Measurements from ENCODE around the gene CTU2.

The CTU2 gene

DNA sequence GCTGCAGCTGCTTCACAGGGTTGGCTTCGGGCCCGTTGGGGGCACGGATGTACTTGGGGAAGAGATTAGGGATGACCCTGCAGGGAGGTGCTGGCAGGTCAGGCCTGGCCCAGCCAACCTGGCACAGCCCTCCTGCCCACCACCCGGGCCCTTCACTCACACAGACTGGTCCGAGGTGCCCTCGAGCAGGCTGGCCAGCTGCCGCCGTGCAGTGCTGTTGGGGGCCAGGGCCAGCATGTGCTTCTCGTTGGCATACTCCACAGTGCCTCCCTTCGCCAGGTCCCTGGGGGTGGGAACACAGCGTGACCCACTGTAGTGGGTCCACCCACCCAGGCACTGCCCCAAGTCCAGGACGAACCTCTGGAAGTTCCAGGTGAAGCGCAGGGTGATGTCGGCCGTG, 9.9 kb downstream of the CTU2 start:
- no peaks in the 10 kb centered on the region for H3K4me1 ChIP-seq (ENCODE audit: control insufficient read depth, insufficient read depth, low read length, poor library complexity, severe bottlenecking)
- no peak overlapping the region for H3K4me3 ChIP-seq (ENCODE audit: extremely low read depth, insufficient read depth, low read length, poor library complexity, severe bottlenecking)
- H3K27ac ChIP-seq (ENCODE audit: low read depth, low read length, severe bottlenecking) = no peak overlapping the region
- WGBS, 2 experiments (ENCODE audit: insufficient coverage in 2 of 2) = 95 to 98% methylated on average over 12 of the region's 15 CpGs
- H3K36me3 ChIP-seq (ENCODE audit: control insufficient read depth, insufficient read depth, low read length) = peaks cover 74% of the 10 kb centered on the region
- no peaks in the 10 kb centered on the region for H3K9me3 ChIP-seq (ENCODE audit: control insufficient read depth, low read length)

DNA sequence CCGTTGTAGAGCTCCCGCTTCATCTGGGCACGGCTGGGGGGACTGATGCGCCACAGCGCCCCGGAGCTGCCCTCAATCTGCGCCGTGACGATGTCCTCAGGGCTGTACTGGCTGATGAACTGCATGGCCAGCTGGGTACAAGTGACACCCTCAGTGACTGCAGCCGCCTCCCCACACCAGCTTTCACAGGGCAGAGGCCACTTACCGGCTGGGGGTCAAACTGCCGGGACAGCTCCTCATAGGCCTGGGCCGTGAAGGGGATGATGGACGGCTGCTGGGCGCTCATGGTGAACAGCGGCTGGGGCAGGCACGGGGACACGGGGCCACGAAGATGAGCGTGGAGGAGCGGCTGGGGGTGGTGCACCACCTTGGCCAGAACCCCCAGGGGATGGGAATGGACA, 10.3 kb downstream of the CTU2 start:
- Histone ChIP-seq H3K36me3 (ENCODE audit: control insufficient read depth, insufficient read depth, low read length) (peaks cover 77% of the 10 kb centered on the region), H3K4me3 (ENCODE audit: extremely low read depth, insufficient read depth, low read length, poor library complexity, severe bottlenecking) (no peak overlapping the region), H3K27ac (ENCODE audit: low read depth, low read length, severe bottlenecking) (no peak overlapping the region), H3K9me3 (ENCODE audit: control insufficient read depth, low read length) (no peaks in the 10 kb centered on the region), H3K4me1 (ENCODE audit: control insufficient read depth, insufficient read depth, low read length, poor library complexity, severe bottlenecking) (no peaks in the 10 kb centered on the region)
- 94 to 98% methylated on average over 20 to 21 of the region's 21 CpGs for WGBS, 2 experiments (ENCODE audit: insufficient coverage in 2 of 2)

DNA sequence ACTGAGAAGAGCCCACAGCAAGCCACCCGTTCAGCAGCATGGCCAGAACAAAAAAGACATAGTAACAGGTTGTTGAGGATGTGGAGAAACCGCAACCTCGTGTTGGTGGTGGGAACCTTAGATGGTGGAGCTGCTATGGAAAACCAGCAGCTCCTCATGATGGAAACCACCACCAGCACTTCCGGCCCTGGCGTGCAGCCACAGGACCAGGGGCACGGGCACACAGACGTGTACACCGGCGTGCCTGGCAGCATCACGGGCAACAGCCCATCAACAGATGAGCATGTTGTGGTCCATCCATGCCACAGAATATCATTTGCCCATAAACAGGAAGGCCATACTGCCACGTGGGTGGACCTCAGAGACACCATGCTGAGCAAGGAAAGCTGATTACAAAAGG, 11.9 kb downstream of the CTU2 start:
- 97 to 98% methylated on average over 9 to 10 of the region's 11 CpGs for WGBS, 2 experiments (ENCODE audit: insufficient coverage in 2 of 2)
- no peak overlapping the region for H3K4me3 ChIP-seq (ENCODE audit: extremely low read depth, insufficient read depth, low read length, poor library complexity, severe bottlenecking)
- H3K9me3 ChIP-seq (ENCODE audit: control insufficient read depth, low read length) = no peaks in the 10 kb centered on the region
- H3K36me3 ChIP-seq (ENCODE audit: control insufficient read depth, insufficient read depth, low read length) = peaks cover 87% of the 10 kb centered on the region
- H3K4me1 ChIP-seq (ENCODE audit: control insufficient read depth, insufficient read depth, low read length, poor library complexity, severe bottlenecking) = no peaks in the 10 kb centered on the region
- H3K27ac ChIP-seq (ENCODE audit: low read depth, low read length, severe bottlenecking) = no peak overlapping the region

DNA sequence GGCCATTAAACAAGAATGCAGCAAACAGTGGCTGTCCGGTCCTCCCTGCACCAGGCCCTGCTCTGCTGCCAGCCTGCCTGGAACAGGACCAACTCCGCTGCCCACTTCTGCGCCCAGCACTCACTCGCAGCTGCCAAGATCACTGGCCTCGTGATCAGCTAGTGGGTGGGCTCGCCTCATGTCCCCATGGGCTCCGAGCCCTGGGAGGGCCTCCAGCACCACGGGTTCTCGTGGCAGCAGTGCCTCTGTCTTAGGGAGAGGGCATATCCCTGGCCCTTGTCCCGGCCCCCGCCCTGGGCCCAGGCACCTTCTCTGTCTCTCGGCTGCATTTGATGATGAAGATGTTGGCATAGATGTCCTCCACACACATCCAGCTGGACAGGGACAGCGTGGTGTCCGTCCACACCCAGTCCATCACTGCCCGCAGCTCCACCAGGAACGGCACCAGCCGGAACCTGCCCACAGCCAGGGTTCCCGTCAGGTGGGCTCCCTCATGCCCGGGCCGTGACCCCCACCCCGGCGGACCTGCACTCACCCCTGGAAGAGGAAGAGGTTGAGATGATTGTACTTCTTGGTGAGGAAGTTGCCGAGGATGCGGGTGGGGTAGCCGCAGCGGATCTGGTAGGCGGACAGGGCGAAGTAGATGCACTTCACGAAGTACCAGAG, 13.1 kb downstream of the CTU2 start:
- no peak overlapping the region for H3K4me3 ChIP-seq (ENCODE audit: extremely low read depth, insufficient read depth, low read length, poor library complexity, severe bottlenecking)
- H3K4me1 ChIP-seq (ENCODE audit: control insufficient read depth, insufficient read depth, low read length, poor library complexity, severe bottlenecking) = no peaks in the 10 kb centered on the region
- 98% methylated on average over 27 to 29 of the region's 29 CpGs for WGBS, 2 experiments (ENCODE audit: insufficient coverage in 2 of 2)
- no peaks in the 10 kb centered on the region for H3K9me3 ChIP-seq (ENCODE audit: control insufficient read depth, low read length)
- H3K27ac ChIP-seq (ENCODE audit: low read depth, low read length, severe bottlenecking) = no peak overlapping the region
- H3K36me3 ChIP-seq (ENCODE audit: control insufficient read depth, insufficient read depth, low read length) = peaks cover 86% of the 10 kb centered on the region

DNA sequence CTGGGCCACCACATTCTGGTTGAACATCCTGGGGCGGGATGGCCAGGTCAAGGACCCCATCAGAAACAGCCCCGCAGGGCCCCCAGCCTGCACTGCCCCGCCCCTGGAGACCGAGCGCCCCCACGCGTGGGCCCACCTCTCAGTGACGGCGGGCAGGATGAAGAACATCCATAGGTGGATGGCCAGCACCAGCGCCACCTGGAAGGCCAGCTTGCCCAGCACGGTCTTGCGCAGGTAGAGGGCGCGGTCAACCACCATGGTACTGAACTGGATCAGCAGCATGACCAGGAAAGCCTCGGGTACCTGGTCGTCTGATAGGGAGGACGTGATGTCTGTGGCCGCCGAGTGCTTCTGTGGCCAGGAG, 13.6 kb downstream of the CTU2 start:
- Histone ChIP-seq H3K36me3 (ENCODE audit: control insufficient read depth, insufficient read depth, low read length) (peaks cover 88% of the 10 kb centered on the region), H3K4me3 (ENCODE audit: extremely low read depth, insufficient read depth, low read length, poor library complexity, severe bottlenecking) (no peak overlapping the region), H3K27ac (ENCODE audit: low read depth, low read length, severe bottlenecking) (no peak overlapping the region), H3K9me3 (ENCODE audit: control insufficient read depth, low read length) (no peaks in the 10 kb centered on the region), H3K4me1 (ENCODE audit: control insufficient read depth, insufficient read depth, low read length, poor library complexity, severe bottlenecking) (no peaks in the 10 kb centered on the region)
- 97 to 98% methylated on average over 19 of the region's 19 CpGs for WGBS, 2 experiments (ENCODE audit: insufficient coverage in 2 of 2)

DNA sequence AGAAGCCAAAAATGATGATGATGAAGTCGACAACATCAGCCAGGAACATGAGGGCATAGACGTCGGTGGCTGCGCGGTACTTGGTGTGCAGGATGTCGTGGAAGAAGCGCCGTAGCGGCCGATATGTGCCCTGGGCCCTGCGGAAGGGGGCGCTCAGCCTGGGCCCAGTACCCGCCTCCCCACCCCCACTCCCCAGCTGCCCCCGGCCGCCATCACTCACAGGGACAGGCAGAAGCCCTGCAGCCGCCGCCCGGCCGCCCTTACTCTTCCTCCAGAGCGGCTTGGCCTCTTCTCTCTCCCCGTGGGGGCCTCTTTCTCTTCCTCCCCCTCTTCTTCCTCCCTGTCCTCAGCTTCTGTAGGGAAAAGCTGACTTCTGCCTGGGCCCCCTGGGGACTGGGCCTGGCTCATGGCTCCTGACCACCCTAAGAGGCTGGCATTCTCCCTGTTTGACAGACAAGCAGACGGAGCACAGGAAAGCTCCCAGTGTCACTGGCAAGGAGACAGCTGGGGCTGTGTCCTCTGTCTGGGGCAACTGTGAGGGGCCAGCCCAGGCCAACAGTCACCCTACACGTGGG, 14.2 kb downstream of the CTU2 start:
- H3K4me1 ChIP-seq (ENCODE audit: control insufficient read depth, insufficient read depth, low read length, poor library complexity, severe bottlenecking) = no peaks in the 10 kb centered on the region
- no peak overlapping the region for H3K4me3 ChIP-seq (ENCODE audit: extremely low read depth, insufficient read depth, low read length, poor library complexity, severe bottlenecking)
- no peak overlapping the region for H3K27ac ChIP-seq (ENCODE audit: low read depth, low read length, severe bottlenecking)
- 89 to 95% methylated on average over 15 to 16 of the region's 23 CpGs for WGBS, 2 experiments (ENCODE audit: insufficient coverage in 2 of 2)
- no peaks in the 10 kb centered on the region for H3K9me3 ChIP-seq (ENCODE audit: control insufficient read depth, low read length)
- peaks cover 89% of the 10 kb centered on the region for H3K36me3 ChIP-seq (ENCODE audit: control insufficient read depth, insufficient read depth, low read length)

DNA sequence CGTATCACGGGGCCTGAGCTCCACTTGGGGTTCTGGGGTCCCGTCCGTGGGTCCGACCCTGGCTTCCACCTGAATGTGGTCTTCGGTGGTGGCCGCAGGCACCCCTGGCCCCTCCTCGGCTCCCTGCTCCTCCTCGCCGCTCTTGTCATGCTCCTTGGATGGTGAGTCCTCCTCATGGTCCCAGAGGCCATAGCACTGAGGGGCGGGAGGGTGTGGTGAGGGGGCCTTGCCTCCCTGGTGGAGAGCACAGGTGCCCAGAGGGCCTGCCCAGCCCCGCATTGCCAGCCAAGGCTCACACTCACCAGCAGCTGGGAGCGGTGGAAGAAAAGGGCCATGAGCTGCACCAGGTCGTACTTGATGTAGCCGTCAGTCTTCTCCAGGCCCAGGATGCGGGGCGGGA, 14.9 kb downstream of the CTU2 start:
- H3K27ac ChIP-seq (ENCODE audit: low read depth, low read length, severe bottlenecking) = no peak overlapping the region
- H3K36me3 ChIP-seq (ENCODE audit: control insufficient read depth, insufficient read depth, low read length) = peaks cover 89% of the 10 kb centered on the region
- WGBS, 2 experiments (ENCODE audit: insufficient coverage in 2 of 2) = 98 to 99% methylated on average over 13 to 14 of the region's 17 CpGs
- H3K4me1 ChIP-seq (ENCODE audit: control insufficient read depth, insufficient read depth, low read length, poor library complexity, severe bottlenecking) = no peaks in the 10 kb centered on the region
- no peaks in the 10 kb centered on the region for H3K9me3 ChIP-seq (ENCODE audit: control insufficient read depth, low read length)
- H3K4me3 ChIP-seq (ENCODE audit: extremely low read depth, insufficient read depth, low read length, poor library complexity, severe bottlenecking) = no peak overlapping the region

DNA sequence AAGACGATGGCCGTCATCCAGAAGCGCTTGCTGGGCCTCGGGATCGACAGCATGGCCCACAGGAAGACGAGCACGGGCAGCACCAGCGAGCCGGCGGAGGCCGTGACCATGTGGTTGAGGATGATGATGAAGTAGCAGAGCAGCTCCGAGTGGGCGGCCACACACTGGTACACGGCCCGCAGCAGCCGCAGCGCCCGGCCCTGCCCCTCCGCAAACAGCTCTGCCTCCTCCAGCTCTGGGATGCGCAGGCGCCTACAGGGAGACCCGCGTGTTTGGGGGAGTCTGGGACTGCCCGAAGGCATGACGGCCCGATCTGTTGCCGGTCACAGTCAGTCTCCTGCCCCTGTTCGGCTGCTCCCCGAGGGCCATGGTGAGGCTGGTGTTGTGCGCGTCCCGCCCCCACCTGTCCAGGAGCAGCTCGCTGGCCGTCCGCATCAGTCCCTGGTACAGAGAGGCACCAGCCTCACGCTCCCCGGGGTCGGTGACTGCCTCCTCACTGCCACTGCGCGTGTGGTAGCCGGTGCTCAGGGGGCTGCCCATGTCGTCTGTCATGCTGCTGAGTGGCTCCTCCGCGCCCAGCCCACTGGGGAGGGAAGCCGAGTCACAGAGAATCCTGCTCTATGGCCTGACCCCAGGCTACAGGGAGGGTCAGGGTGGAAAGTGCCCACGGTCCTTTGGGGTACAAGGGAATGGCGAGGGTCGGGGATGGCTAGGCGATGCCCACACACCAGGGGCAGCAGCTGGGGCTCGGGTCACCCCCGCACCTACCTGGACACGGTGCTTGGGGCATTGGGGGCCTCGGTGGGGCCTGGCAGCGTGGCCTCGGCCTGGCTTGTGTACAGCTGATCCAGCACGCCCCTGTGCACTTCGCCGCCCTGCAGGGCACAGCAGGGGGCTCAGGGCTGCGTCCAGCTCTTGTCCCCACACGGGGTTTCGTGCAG, 15.8 kb downstream of the CTU2 start:
- 96% methylated on average over 53 to 61 of the region's 61 CpGs for WGBS, 2 experiments (ENCODE audit: insufficient coverage in 2 of 2)
- Histone ChIP-seq H3K9me3 (ENCODE audit: control insufficient read depth, low read length) (no peaks in the 10 kb centered on the region), H3K27ac (ENCODE audit: low read depth, low read length, severe bottlenecking) (no peak overlapping the region), H3K4me3 (ENCODE audit: extremely low read depth, insufficient read depth, low read length, poor library complexity, severe bottlenecking) (no peak overlapping the region), H3K36me3 (ENCODE audit: control insufficient read depth, insufficient read depth, low read length) (peaks cover 88% of the 10 kb centered on the region), H3K4me1 (ENCODE audit: control insufficient read depth, insufficient read depth, low read length, poor library complexity, severe bottlenecking) (no peaks in the 10 kb centered on the region)

DNA sequence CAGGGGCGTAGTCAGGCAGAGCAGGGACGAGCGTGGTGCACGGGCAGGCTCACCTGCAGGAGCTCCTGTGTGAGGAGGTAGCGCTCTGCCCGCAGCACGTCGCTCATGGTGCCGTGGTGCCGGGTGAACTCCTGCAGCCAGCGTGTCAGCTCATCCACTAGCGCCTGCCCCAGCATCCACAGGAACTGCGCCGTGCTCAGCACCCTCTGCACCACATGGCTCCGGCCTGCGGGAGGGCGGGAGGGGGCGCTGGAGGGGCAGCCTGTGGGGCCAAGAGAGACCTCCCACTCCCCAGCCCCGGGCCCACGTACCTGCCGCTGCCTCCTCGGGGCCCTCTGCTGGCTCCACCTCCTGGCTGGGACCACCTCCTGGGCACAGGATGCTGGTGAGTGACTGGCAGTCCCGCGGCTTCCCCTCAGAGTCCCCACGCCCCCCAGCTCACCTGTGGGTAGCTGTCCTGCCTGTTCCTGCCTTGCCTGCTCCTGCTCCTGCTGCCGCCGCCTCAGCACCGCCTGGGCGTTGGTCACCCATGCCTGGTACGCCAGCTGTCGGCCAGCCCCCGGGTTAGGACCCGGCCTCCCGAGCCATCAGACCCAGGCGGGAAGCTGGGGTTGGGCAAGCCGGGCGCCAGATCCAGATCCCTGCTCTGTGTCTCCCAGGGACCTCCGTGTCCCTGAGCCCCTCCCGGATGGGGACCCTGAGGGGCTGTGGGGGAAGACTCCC, 16.6 kb downstream of the CTU2 start:
- Histone ChIP-seq H3K36me3 (ENCODE audit: control insufficient read depth, insufficient read depth, low read length) (peaks cover 89% of the 10 kb centered on the region), H3K9me3 (ENCODE audit: control insufficient read depth, low read length) (no peaks in the 10 kb centered on the region), H3K4me1 (ENCODE audit: control insufficient read depth, insufficient read depth, low read length, poor library complexity, severe bottlenecking) (no peaks in the 10 kb centered on the region), H3K27ac (ENCODE audit: low read depth, low read length, severe bottlenecking) (no peak overlapping the region), H3K4me3 (ENCODE audit: extremely low read depth, insufficient read depth, low read length, poor library complexity, severe bottlenecking) (no peak overlapping the region)
- 92 to 95% methylated on average over 30 to 33 of the region's 39 CpGs for WGBS, 2 experiments (ENCODE audit: insufficient coverage in 2 of 2)

DNA sequence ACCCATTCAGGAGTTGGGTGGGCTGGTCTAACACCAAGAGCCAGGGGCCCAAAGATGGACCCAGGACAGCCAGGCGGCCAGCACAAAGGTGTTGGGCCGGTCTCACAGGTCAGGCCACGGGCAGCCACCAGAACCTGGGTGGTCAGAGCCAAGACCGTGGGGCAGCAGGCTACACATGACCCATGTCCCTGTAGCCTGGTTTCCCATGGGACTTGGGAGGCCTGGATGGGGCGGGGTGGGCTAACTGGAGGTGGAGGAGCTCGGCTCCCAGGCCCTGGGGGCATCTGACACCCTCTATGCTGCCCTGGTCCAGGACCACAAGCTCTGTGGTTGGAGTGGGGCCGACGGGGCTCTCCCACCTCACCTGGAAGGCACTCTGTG, 17.2 kb downstream of the CTU2 start:
- 81 to 92% methylated on average over 7 to 8 of the region's 8 CpGs for WGBS, 2 experiments (ENCODE audit: insufficient coverage in 2 of 2)
- Histone ChIP-seq H3K4me1 (ENCODE audit: control insufficient read depth, insufficient read depth, low read length, poor library complexity, severe bottlenecking) (no peaks in the 10 kb centered on the region), H3K36me3 (ENCODE audit: control insufficient read depth, insufficient read depth, low read length) (peaks cover 87% of the 10 kb centered on the region), H3K27ac (ENCODE audit: low read depth, low read length, severe bottlenecking) (no peak overlapping the region), H3K9me3 (ENCODE audit: control insufficient read depth, low read length) (no peaks in the 10 kb centered on the region), H3K4me3 (ENCODE audit: extremely low read depth, insufficient read depth, low read length, poor library complexity, severe bottlenecking) (no peak overlapping the region)
